ENCODE data around the gene PXMP4.

PXMP4 gene

GRCh38 chr20:33673410-33674293 lies 46.5 kb downstream of the PXMP4 start (continued):
- TF ChIP-seq ZNF544 (tag by site-specific recombination; IDR thresholded peaks at IDR 0.05) (no peak), ZNF658 (tag by site-specific recombination; IDR thresholded peaks at IDR 0.05) (no peak), ZNF776 (tag by site-specific recombination; IDR thresholded peaks at IDR 0.05; ENCODE audit: borderline replicate concordance) (no peak), ZNF366 (tag by site-specific recombination; conservative IDR thresholded peaks at IDR 0.05) (no peak), ZNF416 (tag by site-specific recombination; IDR thresholded peaks at IDR 0.05) (no peak), ZFP41 (tag by site-specific recombination; IDR thresholded peaks at IDR 0.05; ENCODE audit: borderline replicate concordance) (no peak), ZBTB8A (tag by site-specific recombination; IDR thresholded peaks at IDR 0.05) (peak; percentile 40; the same call in 1 of the 2 replicates), ZBTB20 (tag by site-specific recombination; IDR thresholded peaks at IDR 0.05) (no peak), WT1 (tag by site-specific recombination; IDR thresholded peaks at IDR 0.05) (no peak), SCRT2 (tag by site-specific recombination; IDR thresholded peaks at IDR 0.05) (no peak), GLIS1 (tag by site-specific recombination; IDR thresholded peaks at IDR 0.05) (no peak), ZBTB26 (tag by site-specific recombination; optimal IDR thresholded peaks at IDR 0.05) (peak; percentile 60), ZNF146 (tag by site-specific recombination; IDR thresholded peaks at IDR 0.05) (peak; percentile 23; the same call in 1 of the 2 replicates), ZNF19 (tag by site-specific recombination; IDR thresholded peaks at IDR 0.05; ENCODE audit: low read depth) (no peak), EGR2 (tag by site-specific recombination; IDR thresholded peaks at IDR 0.05; ENCODE audit: low read depth) (peak; percentile 24; the same call in 1 of the 2 replicates), ZNF433 (tag by site-specific recombination; IDR thresholded peaks at IDR 0.05; ENCODE audit: low read depth) (no peak), ZNF501 (tag by site-specific recombination; IDR thresholded peaks at IDR 0.05) (no peak), ZNF623 (tag by site-specific recombination; IDR thresholded peaks at IDR 0.05) (no peak), ZNF654 (tag by site-specific recombination; IDR thresholded peaks at IDR 0.05; ENCODE audit: low read depth) (no peak), MYNN (tag by site-specific recombination; IDR thresholded peaks at IDR 0.05; ENCODE audit: borderline replicate concordance) (no peak), GLIS2 (tag by site-specific recombination; IDR thresholded peaks at IDR 0.05) (peak; percentile 74), ZBTB48 (tag by site-specific recombination; IDR thresholded peaks at IDR 0.05) (0 out of 2 replicates have a peak, but pooled peaks have one; percentile 15)
- TF ChIP-seq, protein P1, sequence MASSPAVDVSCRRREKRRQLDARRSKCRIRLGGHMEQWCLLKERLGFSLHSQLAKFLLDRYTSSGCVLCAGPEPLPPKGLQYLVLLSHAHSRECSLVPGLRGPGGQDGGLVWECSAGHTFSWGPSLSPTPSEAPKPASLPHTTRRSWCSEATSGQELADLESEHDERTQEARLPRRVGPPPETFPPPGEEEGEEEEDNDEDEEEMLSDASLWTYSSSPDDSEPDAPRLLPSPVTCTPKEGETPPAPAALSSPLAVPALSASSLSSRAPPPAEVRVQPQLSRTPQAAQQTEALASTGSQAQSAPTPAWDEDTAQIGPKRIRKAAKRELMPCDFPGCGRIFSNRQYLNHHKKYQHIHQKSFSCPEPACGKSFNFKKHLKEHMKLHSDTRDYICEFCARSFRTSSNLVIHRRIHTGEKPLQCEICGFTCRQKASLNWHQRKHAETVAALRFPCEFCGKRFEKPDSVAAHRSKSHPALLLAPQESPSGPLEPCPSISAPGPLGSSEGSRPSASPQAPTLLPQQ (tag by site-specific recombination; IDR thresholded peaks at IDR 0.05) = no peak
- TF ChIP-seq, protein P2, sequence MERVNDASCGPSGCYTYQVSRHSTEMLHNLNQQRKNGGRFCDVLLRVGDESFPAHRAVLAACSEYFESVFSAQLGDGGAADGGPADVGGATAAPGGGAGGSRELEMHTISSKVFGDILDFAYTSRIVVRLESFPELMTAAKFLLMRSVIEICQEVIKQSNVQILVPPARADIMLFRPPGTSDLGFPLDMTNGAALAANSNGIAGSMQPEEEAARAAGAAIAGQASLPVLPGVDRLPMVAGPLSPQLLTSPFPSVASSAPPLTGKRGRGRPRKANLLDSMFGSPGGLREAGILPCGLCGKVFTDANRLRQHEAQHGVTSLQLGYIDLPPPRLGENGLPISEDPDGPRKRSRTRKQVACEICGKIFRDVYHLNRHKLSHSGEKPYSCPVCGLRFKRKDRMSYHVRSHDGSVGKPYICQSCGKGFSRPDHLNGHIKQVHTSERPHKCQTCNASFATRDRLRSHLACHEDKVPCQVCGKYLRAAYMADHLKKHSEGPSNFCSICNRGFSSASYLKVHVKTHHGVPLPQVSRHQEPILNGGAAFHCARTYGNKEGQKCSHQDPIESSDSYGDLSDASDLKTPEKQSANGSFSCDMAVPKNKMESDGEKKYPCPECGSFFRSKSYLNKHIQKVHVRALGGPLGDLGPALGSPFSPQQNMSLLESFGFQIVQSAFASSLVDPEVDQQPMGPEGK (tag by site-specific recombination; IDR thresholded peaks at IDR 0.05) = no peak
- TF ChIP-seq, protein P3, sequence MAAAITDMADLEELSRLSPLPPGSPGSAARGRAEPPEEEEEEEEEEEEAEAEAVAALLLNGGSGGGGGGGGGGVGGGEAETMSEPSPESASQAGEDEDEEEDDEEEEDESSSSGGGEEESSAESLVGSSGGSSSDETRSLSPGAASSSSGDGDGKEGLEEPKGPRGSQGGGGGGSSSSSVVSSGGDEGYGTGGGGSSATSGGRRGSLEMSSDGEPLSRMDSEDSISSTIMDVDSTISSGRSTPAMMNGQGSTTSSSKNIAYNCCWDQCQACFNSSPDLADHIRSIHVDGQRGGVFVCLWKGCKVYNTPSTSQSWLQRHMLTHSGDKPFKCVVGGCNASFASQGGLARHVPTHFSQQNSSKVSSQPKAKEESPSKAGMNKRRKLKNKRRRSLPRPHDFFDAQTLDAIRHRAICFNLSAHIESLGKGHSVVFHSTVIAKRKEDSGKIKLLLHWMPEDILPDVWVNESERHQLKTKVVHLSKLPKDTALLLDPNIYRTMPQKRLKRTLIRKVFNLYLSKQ (tag by site-specific recombination; IDR thresholded peaks at IDR 0.05; ENCODE audit: borderline replicate concordance) = no peak

All from HEK293 (cell line).